ENCODE data around the gene ATXN2L. TPM values are rescaled to one million over a fixed set of nuclear protein-coding genes. Genes with fewer than 3 reads are reported as not detected.
"Not testable (repeated sequence)": the region's sequence is repeated elsewhere in the genome, so short reads cannot be mapped to it uniquely, and the experiment has no call there.

The ATXN2L gene
- total and polyA plus RNA-seq, 2 of the 13 experiments (the other 11 are each of a cell fraction or from before 2014, with no cell fraction given) = 40.8 to 55.1 TPM

- peaks cover 21% of the 10 kb centered on the region for H3K79me2 ChIP-seq (ENCODE audit: insufficient read depth, low read length)
- H3K27me3 ChIP-seq (ENCODE audit: control insufficient read depth in 1 of 2, insufficient read depth in 2 of 2, low read length in 2 of 2); FAIRE-seq; DNase-seq (ENCODE audit: low spot score); in situ Hi-C loops (cut with HindIII; ENCODE audit: extremely low pct_ligation_motif_present, low pct_unique_long_range_greater_than_20kb); H3K36me3 ChIP-seq (replicated peaks in 1 of 2; ENCODE audit: control insufficient read depth in 1 of 2, insufficient read depth in 2 of 2, low read length in 2 of 2); H3K4me3 ChIP-seq (replicated peaks in 1 of 3; ENCODE audit: insufficient read depth in 1 of 3, low read depth in 2 of 3, low read length in 3 of 3); H3K9ac ChIP-seq (ENCODE audit: insufficient read depth, low read depth, low read length); H2AFZ ChIP-seq (ENCODE audit: low read length); CTCF ChIA-PET (ENCODE audit: low intra/inter-chr PET ratio, low total read pairs); BruUV-seq (replicated peaks); ATAC-seq; H3K9me3 ChIP-seq (ENCODE audit: low read length); H3K4me2 ChIP-seq (ENCODE audit: low read depth, low read length): not testable (repeated sequence)
- H4K20me1 ChIP-seq (ENCODE audit: insufficient read depth, low read length) = peaks cover 13% of the 10 kb centered on the region
- H3K27ac ChIP-seq (ENCODE audit: extremely low read length, insufficient read depth, low read length) = peak overlapping the region; percentile 47
- peaks cover 35% of the 10 kb centered on the region for H3K4me1 ChIP-seq (ENCODE audit: insufficient read depth, low read length)
- TF ChIP-seq ZNF75D (CRISPR knock-in tag; IDR thresholded peaks at IDR 0.05; ENCODE audit: borderline replicate concordance) = 0 out of 2 replicates have a peak, but pooled peaks have one; percentile 33
- intact Hi-C loops (cut with micrococcal nuclease; ENCODE audit: unreplicated experiment) = loop anchor here (5.0 kb wide), 1 partner anchor 117 kb away; no protein-coding TSS in a partner anchor
- POLR2A ChIA-PET = interaction anchor here (0.6 to 5.8 kb wide), 5 partner anchors 17 to 146 kb away, joined by 4 to 85 read pairs (median 51); partner anchors contain the start of genes SH2B1 and TUFM
- WGBS (ENCODE audit: low lambda C conversion rate) = 95% methylated on average over 13 of the region's 13 CpGs
These were observed 2.3 kb upstream of the ATXN2L start for GRCh38 chr16:28820546-28820945.

DNA sequence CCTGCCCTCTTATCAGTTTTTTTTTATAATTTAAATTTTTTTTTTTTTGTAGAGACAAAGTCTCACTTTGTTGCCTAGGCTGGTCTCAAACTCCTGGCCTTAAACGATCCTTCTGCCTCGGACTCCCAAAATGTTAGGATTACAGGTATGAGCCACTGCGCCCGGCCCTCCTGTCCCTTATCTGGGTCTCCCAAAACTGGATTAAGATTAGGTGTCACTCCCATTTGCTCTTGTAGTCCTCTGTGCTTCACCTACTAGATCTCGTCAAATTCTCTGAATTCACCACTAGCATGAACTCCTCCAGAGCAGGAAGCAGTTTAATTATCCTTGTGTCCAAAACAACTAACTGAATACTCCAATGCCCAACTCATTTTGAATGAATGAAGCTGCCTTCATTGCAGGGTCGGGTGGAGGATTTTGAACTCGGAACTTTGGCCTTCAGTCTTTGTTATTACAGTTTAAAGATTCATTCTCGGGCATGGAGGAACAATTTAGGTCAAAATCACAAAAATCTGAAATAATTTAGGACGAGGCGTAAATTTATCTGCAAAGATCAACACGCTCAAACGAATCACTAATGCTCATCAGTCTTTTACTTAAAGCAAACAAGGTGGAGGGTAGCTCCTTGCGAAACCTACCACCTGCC, 802 bp upstream of the ATXN2L start:
- no peaks in the 10 kb centered on the region for H3K9me3 ChIP-seq (ENCODE audit: low read length)
- POLR2A ChIA-PET = interaction anchor here (1.0 to 5.8 kb wide), 14 partner anchors 7 to 212 kb away, joined by 3 to 85 read pairs (median 14); partner anchors contain the start of genes NFATC2IP, SH2B1, SPNS1 and SULT1A1
- peak overlapping the region; percentile 74 for H2AFZ ChIP-seq (ENCODE audit: low read length)
- peak overlapping the region; percentile 99 for H3K9ac ChIP-seq (ENCODE audit: insufficient read depth, low read depth, low read length)
- in situ Hi-C loops (cut with HindIII; ENCODE audit: extremely low pct_ligation_motif_present, low pct_unique_long_range_greater_than_20kb) = no loop called here
- H3K4me3 ChIP-seq (replicated peaks in 1 of 3; ENCODE audit: insufficient read depth in 1 of 3, low read depth in 2 of 3, low read length in 3 of 3) = peak overlapping the region; percentile 77 to 99 (median 89)
- CTCF ChIA-PET (ENCODE audit: low intra/inter-chr PET ratio, low total read pairs) = no interaction called here
- no peaks in the 10 kb centered on the region; a peak in 1 of 5 replicates for H3K27me3 ChIP-seq (ENCODE audit: control insufficient read depth in 1 of 2, insufficient read depth in 2 of 2, low read length in 2 of 2)
- peaks cover 50% of the 10 kb centered on the region for H3K4me1 ChIP-seq (ENCODE audit: insufficient read depth, low read length)
- H3K79me2 ChIP-seq (ENCODE audit: insufficient read depth, low read length) = peaks cover 35% of the 10 kb centered on the region
- TSS peak; percentile 80 for BruUV-seq (replicated peaks)
- peak overlapping the region; percentile 97 for H3K27ac ChIP-seq (ENCODE audit: extremely low read length, insufficient read depth, low read length)
- WGBS (ENCODE audit: low lambda C conversion rate) = 37% methylated on average over 13 of the region's 13 CpGs
- intact Hi-C loops (cut with micrococcal nuclease; ENCODE audit: unreplicated experiment) = loop anchor here (5.0 kb wide), 1 partner anchor 115 kb away; no protein-coding TSS in a partner anchor
- peak overlapping the region; percentile 74 for H3K4me2 ChIP-seq (ENCODE audit: low read depth, low read length)
- FAIRE-seq (peak; percentile 4), DNase-seq (ENCODE audit: low spot score) (no peak), ATAC-seq (no peak)
- peaks cover 10 to 20% of the 10 kb centered on the region in 2 experiments for H3K36me3 ChIP-seq (replicated peaks in 1 of 2; ENCODE audit: control insufficient read depth in 1 of 2, insufficient read depth in 2 of 2, low read length in 2 of 2)
- peaks cover 24% of the 10 kb centered on the region for H4K20me1 ChIP-seq (ENCODE audit: insufficient read depth, low read length)
- no peak for TF ChIP-seq SOX13 (IDR thresholded peaks at IDR 0.05)
- 0 out of 4 replicates have a peak, but pooled peaks of 1 of the 2 experiments have one; percentile 16 for TF ChIP-seq SOX13 (CRISPR knock-in tag; conservative IDR thresholded peaks at IDR 0.05 in 1 of 2, IDR thresholded peaks at IDR 0.05 in 1 of 2)
- TF ChIP-seq ZNF543 (CRISPR knock-in tag; IDR thresholded peaks at IDR 0.05) = no peak
- TF ChIP-seq, protein P1, sequence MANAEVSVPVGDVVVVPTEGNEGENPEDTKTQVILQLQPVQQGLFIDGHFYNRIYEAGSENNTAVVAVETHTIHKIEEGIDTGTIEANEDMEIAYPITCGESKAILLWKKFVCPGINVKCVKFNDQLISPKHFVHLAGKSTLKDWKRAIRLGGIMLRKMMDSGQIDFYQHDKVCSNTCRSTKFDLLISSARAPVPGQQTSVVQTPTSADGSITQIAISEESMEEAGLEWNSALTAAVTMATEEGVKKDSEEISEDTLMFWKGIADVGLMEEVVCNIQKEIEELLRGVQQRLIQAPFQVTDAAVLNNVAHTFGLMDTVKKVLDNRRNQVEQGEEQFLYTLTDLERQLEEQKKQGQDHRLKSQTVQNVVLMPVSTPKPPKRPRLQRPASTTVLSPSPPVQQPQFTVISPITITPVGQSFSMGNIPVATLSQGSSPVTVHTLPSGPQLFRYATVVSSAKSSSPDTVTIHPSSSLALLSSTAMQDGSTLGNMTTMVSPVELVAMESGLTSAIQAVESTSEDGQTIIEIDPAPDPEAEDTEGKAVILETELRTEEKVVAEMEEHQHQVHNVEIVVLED (CRISPR knock-in tag; IDR thresholded peaks at IDR 0.05; ENCODE audit: borderline replicate concordance) = 0 out of 2 replicates have a peak, but pooled peaks have one; percentile 85
- TF ChIP-seq ZNF816 (CRISPR knock-in tag; IDR thresholded peaks at IDR 0.05; ENCODE audit: borderline replicate concordance) = 0 out of 2 replicates have a peak, but pooled peaks have one; percentile 23
- 0 out of 2 replicates have a peak, but pooled peaks have one; percentile 5 for TF ChIP-seq ZNF674 (CRISPR knock-in tag; IDR thresholded peaks at IDR 0.05; ENCODE audit: low read depth)
- TF ChIP-seq SNAI1 (CRISPR knock-in tag; IDR thresholded peaks at IDR 0.05; ENCODE audit: borderline replicate concordance) = peak; percentile 95; the same call in 1 of the 2 replicates
- TF ChIP-seq RFXANK (CRISPR knock-in tag; IDR thresholded peaks at IDR 0.05) = no peak
- TF ChIP-seq ZNF703 (CRISPR knock-in tag; IDR thresholded peaks at IDR 0.05; ENCODE audit: borderline replicate concordance) = 0 out of 2 replicates have a peak, but pooled peaks have one; percentile 18
- 0 out of 2 replicates have a peak, but pooled peaks have one; percentile 49 for TF ChIP-seq CC2D1A (CRISPR knock-in tag; IDR thresholded peaks at IDR 0.05)
- peak; percentile 78 for TF ChIP-seq PRPF4 (IDR thresholded peaks at IDR 0.05; ENCODE audit: low read depth, low read length, poor library complexity, severe bottlenecking)
- no peak for TF ChIP-seq KDM6A (CRISPR knock-in tag; IDR thresholded peaks at IDR 0.05; ENCODE audit: low read depth)
- TF ChIP-seq MXD1 (CRISPR knock-in tag; IDR thresholded peaks at IDR 0.05) = no peak
- 0 out of 2 replicates have a peak, but pooled peaks have one; percentile 16 for TF ChIP-seq NFIC (IDR thresholded peaks at IDR 0.05; ENCODE audit: low read length)
